Aorta (tissue), 5 donors: ENCODE measurements around the gene RNF7. TPM values are rescaled to one million over a fixed set of nuclear protein-coding genes. Genes with fewer than 3 reads are reported as not detected.
"Not testable (repeated sequence)": the region's sequence is repeated elsewhere in the genome, so short reads cannot be mapped to it uniquely, and the experiment has no call there.

ENCODE experiments used
- ATAC-seq: fragments of 200-7000 bp; cut with Tn5 transposase; one replicate; pipeline ENCODE4 v1.9.1; 2022; ENCODE audit warnings: moderate library complexity; ENCODE audit not compliant: low FRiP score
- DNase-seq, 2 donors: peaks; one replicate each; pipeline ENCODE4 v3.0.0-alpha.2; 2020
- H3K27ac ChIP-seq, 2 donors: one replicate each; pipeline ENCODE4 v1.5.1; 2013; ENCODE audit warnings: low read length in 2 of 2, mild to moderate bottlenecking in 2 of 2, moderate library complexity in 2 of 2, control low read depth in 1 of 2, inconsistent platforms in 1 of 2, low read depth in 1 of 2
- H3K27me3 ChIP-seq, 2 donors: one replicate each; pipeline ENCODE4 v1.6.1; 2013; ENCODE audit warnings: control low read depth in 1 of 2, low read length in 1 of 2, mild to moderate bottlenecking in 1 of 2, moderate library complexity in 1 of 2; ENCODE audit not compliant: insufficient read depth in 2 of 2, control insufficient read depth in 1 of 2
- H3K36me3 ChIP-seq, 2 donors: one replicate each; pipeline ENCODE4 v1.6.1; 2013; ENCODE audit warnings: control low read depth in 1 of 2, low read length in 1 of 2, mild to moderate bottlenecking in 1 of 2; ENCODE audit not compliant: insufficient read depth in 2 of 2, control insufficient read depth in 1 of 2
- H3K4me1 ChIP-seq, 2 donors: one replicate each; pipeline ENCODE4 v1.6.1; 2013; ENCODE audit warnings: low read length in 2 of 2, control low read depth in 1 of 2, mild to moderate bottlenecking in 1 of 2, moderate library complexity in 1 of 2; ENCODE audit not compliant: insufficient read depth in 2 of 2, control insufficient read depth in 1 of 2
- H3K4me3 ChIP-seq, 2 donors: one replicate each; pipeline ENCODE4 v1.5.1; 2013; ENCODE audit warnings: low read length in 2 of 2, control low read depth in 1 of 2, mild to moderate bottlenecking in 1 of 2
- H3K9me3 ChIP-seq: one replicate; pipeline ENCODE4 v1.6.1; 2013; ENCODE audit warnings: mild to moderate bottlenecking, low read length; ENCODE audit not compliant: control insufficient read depth
- WGBS, 2 donors: extraction: QIAGEN DNeasy Blood & Tissue Kit; methylation state at CpG; one replicate each; pipeline ENCODE4 v1.1.7; 2013; 5-methylcytosine and 5-hydroxymethylcytosine counted together
- intact Hi-C, 2 donors: fragments of 100-400 bp; cut with DNase I; formaldehyde crosslinking; loops; one replicate each; pipeline versions ENCODE4 v1.14.2 to v1.15.0; 2022
- polyA plus RNA-seq, 2 donors: library from polyadenylated mRNA; stranded (reverse); fragments of 200-250 nt; gene quantifications; one replicate each; pipeline ENCODE4 v1.2.3, GENCODE V29; 2013
- total RNA-seq, 2 donors: library from RNA; stranded (reverse); fragmentation: NEBNext Ultra II Directional; extraction: Animal tissue kit (Norgen Biotek cat#: 25700); gene quantifications; one replicate each; pipeline ENCODE4 v1.2.1, GENCODE V29; 2021
- donor health status: healthy with polysubstance abuse.
- donor health status: Bipolar disorder and iron deficiency.
- donor health status: DM: no; HTN: no; CAD: no.
- donor health status: DM: no; HTN: no; CAD: no.
- donor health status: DM: yes; HTN: yes; CAD: no.

Gene RNF7
- total and polyA plus RNA-seq, 4 donors, result 68.3 to 221 (median 99.6) TPM

DNA sequence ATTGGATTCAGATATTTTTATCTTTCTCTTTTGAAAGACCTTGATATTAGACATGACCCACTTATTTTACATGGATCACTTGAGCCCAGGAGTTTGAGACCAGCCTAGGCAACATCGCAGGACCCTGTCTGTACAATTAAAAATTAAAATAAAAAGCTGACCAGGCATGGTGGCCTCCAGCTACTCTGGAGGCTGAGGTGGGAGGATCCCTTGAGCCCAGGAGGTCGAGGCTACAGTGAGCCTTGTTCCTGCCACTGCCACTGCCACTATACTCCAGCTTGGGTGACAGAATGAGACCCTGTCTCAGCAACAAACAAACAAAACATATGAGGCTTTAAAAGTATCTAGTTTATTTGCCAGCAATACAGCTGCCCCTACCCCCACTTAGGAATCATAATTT is 1.6 kb downstream of the RNF7 start:
- intact Hi-C loops, result loop anchor here (2.0 to 10.0 kb wide), 6 partner anchors 79 to 175 kb away; partner anchors contain the start of gene ATP1B3 (in 1 of the 2)
- no peak overlapping the region for H3K27ac ChIP-seq
- H3K27me3 ChIP-seq, result no peaks in the 10 kb centered on the region
- peaks cover 0 to 2% of the 10 kb centered on the region in 2 donors for H3K4me1 ChIP-seq
- DNase-seq, result no peak
- H3K9me3 ChIP-seq, result no peaks in the 10 kb centered on the region
- H3K36me3 ChIP-seq, result no peaks in the 10 kb centered on the region
- WGBS, 2 donors, result 73 to 79% methylated on average over 2 of the region's 2 CpGs
- peak overlapping the region; percentile 94 for H3K4me3 ChIP-seq
- ATAC-seq, result no peak

DNA sequence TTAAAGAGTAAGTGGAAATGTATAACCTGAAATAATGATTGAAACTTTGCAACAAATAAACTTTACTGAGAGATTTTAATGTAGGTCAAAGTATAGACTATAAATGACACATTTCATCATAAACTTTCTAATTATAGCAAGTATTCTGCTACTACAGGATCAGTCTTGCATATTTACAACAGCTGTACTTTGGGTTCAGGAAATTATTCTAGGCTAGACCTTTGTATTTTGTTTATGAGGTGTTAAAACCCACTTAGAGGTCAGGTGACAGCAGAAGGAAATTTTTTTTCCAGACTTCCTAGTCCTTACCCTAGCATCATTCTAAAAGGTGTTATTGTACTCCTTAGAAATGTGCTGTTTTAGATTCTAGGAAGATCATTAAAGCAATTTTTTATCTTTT is 2.3 kb downstream of the RNF7 start:
- Histone ChIP-seq H3K4me1 (peaks cover 0 to 2% of the 10 kb centered on the region in 2 donors), H3K36me3 (peaks cover 0 to 3% of the 10 kb centered on the region in 2 donors), H3K4me3 (no peak overlapping the region), H3K27me3 (no peaks in the 10 kb centered on the region), H3K27ac (no peak overlapping the region), H3K9me3 (no peaks in the 10 kb centered on the region)
- intact Hi-C loops, result no loop called here
- DNase-seq (no peak), ATAC-seq (no peak)

DNA sequence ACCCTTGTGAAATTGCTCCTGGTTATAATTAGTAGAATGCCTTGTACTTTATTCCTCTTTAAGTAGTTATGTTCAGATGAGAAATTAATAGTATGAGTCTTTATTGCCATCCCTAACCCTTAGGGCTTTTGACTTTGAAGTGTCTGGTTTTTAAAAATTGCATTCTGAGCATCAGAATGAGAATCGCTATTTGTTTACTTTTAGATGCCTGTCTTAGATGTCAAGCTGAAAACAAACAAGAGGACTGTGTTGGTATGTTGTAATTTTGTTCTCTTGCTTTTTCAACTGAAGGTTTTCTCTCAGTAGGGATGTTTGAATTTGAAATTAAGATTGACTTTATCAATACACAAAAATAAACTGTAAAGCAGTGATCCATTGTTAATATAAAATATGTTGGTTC is 5.2 kb downstream of the RNF7 start:
- 49 to 51% methylated on average over 1 of the region's 1 CpG for WGBS, 2 donors
- H3K27ac ChIP-seq, result no peak overlapping the region
- H3K4me1 ChIP-seq, result peaks cover 0 to 2% of the 10 kb centered on the region in 2 donors
- H3K27me3 ChIP-seq, result no peaks in the 10 kb centered on the region
- peaks cover 0 to 8% of the 10 kb centered on the region in 2 donors for H3K36me3 ChIP-seq
- intact Hi-C loops, result no loop called here
- ATAC-seq (no peak), DNase-seq (no peak)
- H3K4me3 ChIP-seq, result no peak overlapping the region
- H3K9me3 ChIP-seq, result no peaks in the 10 kb centered on the region

DNA sequence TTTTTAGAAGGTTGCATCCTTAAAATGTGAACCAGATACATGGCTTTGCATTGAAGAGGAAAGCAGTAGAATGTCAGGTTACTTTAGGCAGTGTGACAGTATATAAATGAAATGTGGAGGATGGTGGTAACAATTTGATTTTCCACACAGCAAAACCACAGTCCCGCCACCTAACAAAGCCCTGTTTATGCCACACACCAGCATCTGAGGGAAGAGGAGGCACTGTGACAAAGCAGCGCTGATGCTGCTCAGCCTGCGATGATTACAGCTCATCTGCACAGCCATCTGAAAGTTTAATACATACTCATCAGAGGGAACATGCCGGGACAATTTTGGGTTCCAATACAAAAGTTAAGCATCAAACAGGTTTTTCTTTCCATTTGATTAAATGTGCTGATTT is 8.9 kb downstream of the RNF7 start:
- Histone ChIP-seq H3K27me3 (no peaks in the 10 kb centered on the region), H3K9me3 (no peaks in the 10 kb centered on the region), H3K27ac (no peak overlapping the region), H3K4me3 (no peak overlapping the region), H3K4me1 (no peaks in the 10 kb centered on the region), H3K36me3 (peaks cover 0 to 8% of the 10 kb centered on the region in 2 donors)
- DNase-seq, result no peak
- 94 to 96% methylated on average over 4 of the region's 4 CpGs for WGBS, 2 donors
- no peak for ATAC-seq
- intact Hi-C loops, result no loop called here

DNA sequence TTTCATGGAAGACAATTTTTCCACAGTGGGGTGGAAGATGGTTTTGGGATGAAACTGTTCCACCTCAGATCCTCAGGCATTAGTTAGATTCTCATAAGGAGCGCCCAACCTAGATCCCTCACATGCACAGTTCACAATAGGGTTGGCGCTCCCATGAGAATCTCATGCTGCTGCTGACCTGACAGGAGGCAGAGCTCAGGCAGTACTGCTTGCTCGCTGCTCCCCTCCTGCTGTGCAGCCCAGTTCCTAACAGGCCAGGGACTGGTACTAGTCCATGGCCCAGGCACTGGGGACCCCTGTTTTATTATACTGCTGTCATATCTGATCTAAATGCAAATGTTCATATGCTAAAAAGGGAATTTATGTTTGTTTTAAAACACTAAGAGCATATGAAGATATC is 15.3 kb downstream of the RNF7 start:
- H3K9me3 ChIP-seq, result no peaks in the 10 kb centered on the region
- no peaks in the 10 kb centered on the region for H3K27me3 ChIP-seq
- 86 to 89% methylated on average over 3 of the region's 3 CpGs for WGBS, 2 donors
- H3K36me3 ChIP-seq, result no peaks in the 10 kb centered on the region
- no peak overlapping the region for H3K27ac ChIP-seq
- ATAC-seq (no peak), DNase-seq (no peak)
- intact Hi-C loops, result no loop called here
- no peaks in the 10 kb centered on the region for H3K4me1 ChIP-seq
- no peak overlapping the region for H3K4me3 ChIP-seq

DNA sequence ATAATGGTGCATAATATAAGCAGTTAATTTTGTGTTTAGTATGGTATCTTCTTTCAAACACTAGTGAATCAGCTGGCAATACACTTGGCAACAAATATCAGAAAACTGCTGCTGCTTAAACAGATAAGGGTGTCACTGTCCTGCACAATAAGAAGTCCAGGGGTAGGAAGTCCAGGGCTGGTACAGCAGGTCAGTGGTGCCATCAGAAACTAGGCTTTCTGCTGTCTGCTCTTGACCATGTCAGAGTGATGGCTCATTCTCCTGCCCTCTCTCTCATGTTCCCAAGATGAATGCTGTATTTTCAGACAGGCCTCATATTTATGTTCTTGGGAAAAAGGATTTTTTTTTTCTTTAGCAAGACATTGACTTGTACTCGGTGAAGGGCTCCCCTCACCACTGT is 15.9 kb downstream of the RNF7 start:
- Histone ChIP-seq H3K27ac (no peak overlapping the region), H3K4me1 (no peaks in the 10 kb centered on the region), H3K4me3 (no peak overlapping the region), H3K27me3 (no peaks in the 10 kb centered on the region), H3K9me3 (no peaks in the 10 kb centered on the region), H3K36me3 (no peaks in the 10 kb centered on the region)
- intact Hi-C loops, result no loop called here
- DNase-seq (no peak), ATAC-seq (no peak)
- WGBS, 2 donors, result 54 to 62% methylated on average over 1 of the region's 1 CpG

DNA sequence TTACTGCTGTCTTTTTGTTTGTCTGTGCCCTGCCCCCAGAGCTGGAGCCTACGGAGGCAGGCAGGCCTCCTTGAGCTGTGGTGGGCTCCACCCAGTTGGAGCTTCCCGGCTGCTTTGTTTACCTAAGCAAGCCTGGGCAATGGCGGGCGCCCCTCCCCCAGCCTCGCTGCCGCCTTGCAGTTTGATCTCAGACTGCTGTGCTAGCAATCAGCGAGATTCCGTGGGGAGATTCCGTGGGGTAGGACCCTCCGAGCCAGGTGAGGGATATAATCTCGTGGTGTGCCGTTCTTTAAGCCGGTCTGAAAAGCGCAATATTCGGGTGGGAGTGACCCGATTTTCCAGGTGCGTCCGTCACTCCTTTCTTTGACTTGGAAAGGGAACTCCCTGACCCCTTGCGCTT is 24.5 kb downstream of the RNF7 start:
- H3K36me3 ChIP-seq, H3K27ac ChIP-seq, H3K9me3 ChIP-seq, DNase-seq, H3K4me3 ChIP-seq, ATAC-seq, H3K4me1 ChIP-seq, H3K27me3 ChIP-seq, intact Hi-C loops: not testable (repeated sequence)
- WGBS, 2 donors, result 77 to 83% methylated on average over 12 to 17 of the region's 19 CpGs

DNA sequence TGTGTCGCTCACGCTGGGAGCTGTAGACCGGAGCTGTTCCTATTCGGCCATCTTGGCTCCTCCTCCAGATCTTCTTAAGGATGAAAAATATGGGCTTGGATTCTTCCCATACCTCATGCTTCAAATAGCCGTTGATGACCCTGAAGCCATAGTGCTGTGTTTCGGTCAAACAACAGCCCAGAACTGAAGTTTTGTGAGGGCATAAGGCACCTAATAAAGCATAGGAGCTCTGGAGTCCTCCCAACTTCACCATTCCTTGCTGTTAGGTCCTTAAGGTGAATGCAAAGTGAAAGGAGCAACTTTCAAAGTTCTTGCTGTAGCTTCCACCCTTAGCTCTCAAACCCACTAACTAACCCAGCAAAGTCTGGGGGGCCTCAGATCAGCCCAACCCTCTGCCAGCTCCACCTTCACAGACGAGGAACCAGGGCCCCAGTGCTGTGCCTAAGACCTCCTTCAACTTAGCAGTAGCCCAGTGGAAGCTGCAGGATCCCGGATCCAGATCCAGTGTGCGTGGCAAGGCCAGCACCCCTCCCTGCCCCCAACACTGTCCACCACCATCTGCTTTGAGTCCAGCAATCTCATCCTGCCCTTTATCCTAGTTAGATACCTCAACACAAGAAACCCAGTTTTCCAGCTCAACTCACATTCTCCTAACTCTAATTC is 25.1 kb downstream of the RNF7 start, which contains the start of gene GRK7:
Gene GRK7, plus strand, starts transcription at position 321 of the 663 bp plus-strand sequence. CDS start 14,877 bp downstream, outside the sequence.
- DNase-seq (no peak), ATAC-seq (no peak)
- no peaks in the 10 kb centered on the region for H3K36me3 ChIP-seq
- H3K27me3 ChIP-seq, result no peaks in the 10 kb centered on the region
- WGBS, 2 donors, result 92 to 93% methylated on average over 9 of the region's 9 CpGs
- no peaks in the 10 kb centered on the region for H3K4me1 ChIP-seq
- no peak within 1 kb of the TSS for H3K4me3 ChIP-seq
- H3K27ac ChIP-seq, result no peak within 1 kb of the TSS
- H3K9me3 ChIP-seq, result no peaks in the 10 kb centered on the region
- intact Hi-C loops, result no loop called here

DNA sequence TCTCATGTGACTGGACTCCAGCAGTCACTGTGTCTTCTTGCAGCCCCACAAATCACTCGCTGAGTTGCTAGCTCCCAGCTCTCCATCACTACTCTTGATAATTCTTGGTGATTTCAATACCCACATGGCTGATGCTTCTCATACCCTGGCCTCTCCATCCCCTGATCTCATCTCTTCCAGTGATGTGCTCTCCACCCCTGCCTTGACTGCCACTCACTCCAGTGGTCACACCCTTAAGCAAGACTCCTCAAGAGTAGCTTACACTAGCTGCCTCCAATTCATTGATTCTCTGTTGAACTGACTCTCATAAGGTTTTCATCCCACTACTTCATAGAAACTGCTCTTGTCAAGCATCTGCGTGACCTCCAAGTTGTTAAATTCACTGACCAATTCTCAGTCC is 25.9 kb downstream of the RNF7 start:
- Histone ChIP-seq H3K36me3 (no peaks in the 10 kb centered on the region), H3K4me1 (no peaks in the 10 kb centered on the region), H3K9me3 (no peaks in the 10 kb centered on the region), H3K27me3 (no peaks in the 10 kb centered on the region), H3K27ac (no peak overlapping the region), H3K4me3 (no peak overlapping the region)
- no peak for ATAC-seq
- no peak for DNase-seq
- intact Hi-C loops, result no loop called here
- WGBS, 2 donors, result 96 to 100% methylated on average over 2 of the region's 2 CpGs
